MCF 10A (cell line): Measurements from ENCODE around the gene DNMT1. TPM values are rescaled to one million over a fixed set of nuclear protein-coding genes. Genes with fewer than 3 reads are reported as not detected.

Source experiments
- BruUV-seq: library from RNA; stranded (reverse); fragments of 400-500 nt; replicated peaks from 2 replicates; lab custom pipeline; 2021; lab: Mats Ljungman, UMichigan
- CTCF ChIA-PET: fragments of 300-600 bp; sonication (Branson Sonifier 250); formaldehyde crosslinking; extraction: SDS; loops from one replicate; lab custom pipeline; 2021; ENCODE audit warnings: antibody characterized with exemption, inconsistent platforms; lab: Yijun Ruan, JAX
- POLR2A ChIA-PET: fragments of 300-600, 350-650 bp; sonication (Branson Sonifier 250); formaldehyde crosslinking; extraction: SDS; loops from one replicate; lab custom pipeline; 2020; ENCODE audit warnings: antibody characterized with exemption, inconsistent platforms; lab: Yijun Ruan, JAX
- DNase-seq: peaks from one replicate; pipeline ENCODE4 v3.0.0-alpha.2; 2018; ENCODE audit not compliant: unreplicated experiment
- H3K27ac Mint-ChIP-seq: one replicate; pipeline ENCODE4 v1.8.0; 2022; ENCODE audit warnings: mild to moderate bottlenecking, low read depth, mixed read lengths; ENCODE audit not compliant: unreplicated experiment
- H3K27me3 Mint-ChIP-seq: one replicate; pipeline ENCODE4 v1.8.0; 2022; ENCODE audit warnings: mixed read lengths; ENCODE audit not compliant: insufficient read depth, unreplicated experiment
- H3K36me3 Mint-ChIP-seq: one replicate; pipeline ENCODE4 v1.8.0; 2022; ENCODE audit warnings: mild to moderate bottlenecking, moderate library complexity, mixed read lengths; ENCODE audit not compliant: insufficient read depth, unreplicated experiment
- H3K4me1 Mint-ChIP-seq: one replicate; pipeline ENCODE4 v1.8.0; 2022; ENCODE audit warnings: mixed read lengths; ENCODE audit not compliant: insufficient read depth, unreplicated experiment
- H3K4me3 Mint-ChIP-seq: one replicate; pipeline ENCODE4 v1.8.0; 2022; ENCODE audit warnings: mild to moderate bottlenecking, moderate library complexity, mixed read lengths; ENCODE audit not compliant: unreplicated experiment
- H3K9me3 Mint-ChIP-seq: one replicate; pipeline ENCODE4 v1.8.0; 2022; ENCODE audit warnings: mixed read lengths; ENCODE audit not compliant: unreplicated experiment
- CTCF ChIP-seq: fragments of 200-600 bp; IDR thresholded peaks from one replicate; pipeline ENCODE4 v1.8.0; 2022; ENCODE audit warnings: antibody characterized with exemption, mild to moderate bottlenecking; ENCODE audit not compliant: unreplicated experiment
- intact Hi-C: fragments of 100-400 bp; cut with micrococcal nuclease; formaldehyde crosslinking; loops from 2 replicates; pipeline ENCODE4 v1.14.1; 2022
- total RNA-seq: library from RNA; stranded (reverse); gene quantifications from 2 replicates; pipeline ENCODE4 v1.2.3, GENCODE V29; 2022

Gene DNMT1
- total RNA-seq, 1 experiment from 2014 or later: 76.4 TPM

DNA sequence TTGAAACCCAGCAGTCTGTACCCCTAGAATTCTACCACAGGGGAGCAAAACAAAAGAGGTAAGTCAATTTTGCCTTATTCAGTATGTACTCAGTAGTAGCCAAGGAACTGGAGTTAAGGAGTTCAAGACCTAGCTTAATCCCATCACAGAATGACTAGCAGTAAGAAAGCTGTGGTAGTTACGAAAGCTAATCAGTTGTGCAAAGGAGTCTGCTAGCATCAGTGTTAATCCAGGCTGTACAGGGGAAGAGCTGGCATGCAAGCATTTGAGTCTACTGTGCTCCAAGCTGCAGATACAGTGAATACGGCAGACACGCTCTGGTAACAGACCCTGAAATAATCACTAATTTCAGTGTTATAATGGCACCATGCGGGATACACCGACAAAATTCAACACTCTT lies 4.7 kb downstream of the DNMT1 start:
- no peaks in the 10 kb centered on the region for H3K9me3 Mint-ChIP-seq
- H3K36me3 Mint-ChIP-seq: peaks cover 6% of the 10 kb centered on the region
- ChIA-PET CTCF (interaction anchor here (0.7 to 0.8 kb wide), 3 partner anchors 28 to 198 kb away, joined by 3 to 4 read pairs (median 3); no protein-coding TSS in a partner anchor), POLR2A (interaction anchor here (1.3 kb wide), 1 partner anchor 17 kb away, joined by 4 read pairs; no protein-coding TSS in a partner anchor)
- H3K27ac Mint-ChIP-seq: no peak overlapping the region
- TF ChIP-seq CTCF: no peak
- no peaks in the 10 kb centered on the region for H3K27me3 Mint-ChIP-seq
- no peaks in the 10 kb centered on the region for H3K4me1 Mint-ChIP-seq
- no peak overlapping the region for H3K4me3 Mint-ChIP-seq
- no peak for DNase-seq
- BruUV-seq: no TSS peak
- intact Hi-C loops: no loop called here

DNA sequence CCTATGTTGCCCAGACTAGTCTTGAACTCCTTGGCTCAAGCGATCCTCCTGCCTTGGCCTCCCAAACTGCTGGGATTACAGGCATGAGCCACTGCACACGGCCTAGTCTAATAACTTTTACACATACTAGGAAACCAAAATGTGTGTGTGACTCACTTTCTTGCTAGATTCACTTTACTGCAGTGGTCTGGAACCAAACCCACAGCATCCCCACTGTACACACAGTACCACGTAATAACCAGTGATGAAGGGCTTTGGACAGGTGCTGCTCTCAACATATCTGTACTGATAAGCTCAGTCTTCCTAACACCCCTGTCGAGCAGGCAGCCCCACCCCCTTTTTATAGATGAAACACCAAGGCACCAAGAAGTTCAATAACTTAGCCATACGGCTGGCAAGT lies 5.1 kb downstream of the DNMT1 start:
- Mint-ChIP-seq H3K27me3 (no peaks in the 10 kb centered on the region), H3K36me3 (peaks cover 6% of the 10 kb centered on the region), H3K27ac (no peak overlapping the region), H3K4me1 (no peaks in the 10 kb centered on the region), H3K9me3 (no peaks in the 10 kb centered on the region), H3K4me3 (no peak overlapping the region)
- intact Hi-C loops: no loop called here
- TF ChIP-seq CTCF: no peak
- ChIA-PET CTCF (interaction anchor here (0.7 to 0.8 kb wide), 2 partner anchors 27 to 61 kb away, joined by 3 to 4 read pairs; no protein-coding TSS in a partner anchor), POLR2A (no interaction called here)
- no TSS peak for BruUV-seq
- DNase-seq: no peak

DNA sequence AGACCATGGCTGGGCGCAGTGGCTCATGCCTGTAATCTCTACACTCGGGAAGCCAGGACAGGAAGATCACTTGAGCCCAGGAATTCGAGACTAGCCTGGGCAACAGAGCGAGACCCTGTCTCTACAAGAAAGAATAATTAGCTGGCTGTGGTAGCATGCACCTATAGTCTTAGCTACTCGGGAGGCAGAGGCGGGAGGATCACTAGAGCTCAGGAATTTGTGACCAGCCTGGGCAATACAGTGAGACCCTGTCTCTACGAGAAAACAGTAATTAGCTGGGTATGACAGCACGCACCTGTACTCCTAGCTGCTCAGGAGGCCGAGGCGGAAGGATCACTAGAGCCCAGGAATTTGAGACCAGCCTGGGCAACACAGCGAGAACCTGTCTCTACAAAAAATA lies 7.4 kb downstream of the DNMT1 start:
- H3K27ac Mint-ChIP-seq: peak overlapping the region; percentile 58
- no peak for TF ChIP-seq CTCF
- BruUV-seq: no TSS peak
- ChIA-PET CTCF (interaction anchor here (1.9 kb wide), 1 partner anchor 63 kb away, joined by 6 read pairs; no protein-coding TSS in a partner anchor), POLR2A (interaction anchor here (0.6 kb wide), 1 partner anchor 28 kb away, joined by 3 read pairs; no protein-coding TSS in a partner anchor)
- H3K9me3 Mint-ChIP-seq: no peaks in the 10 kb centered on the region
- intact Hi-C loops: no loop called here
- H3K27me3 Mint-ChIP-seq: no peaks in the 10 kb centered on the region
- DNase-seq: no peak
- no peak overlapping the region for H3K4me3 Mint-ChIP-seq
- no peaks in the 10 kb centered on the region for H3K4me1 Mint-ChIP-seq
- peaks cover 6% of the 10 kb centered on the region for H3K36me3 Mint-ChIP-seq

- CTCF ChIA-PET: interaction anchor here (0.6 to 1.3 kb wide), 2 partner anchors 75 to 401 kb away, joined by 4 read pairs; no protein-coding TSS in a partner anchor
- no peaks in the 10 kb centered on the region for H3K9me3 Mint-ChIP-seq
- BruUV-seq: no TSS peak
Measured at GRCh38 chr19:10184636-10185035, 10.1 kb downstream of the DNMT1 start.

More at GRCh38 chr19:10184636-10185035, 10.1 kb downstream of the DNMT1 start:
- Mint-ChIP-seq H3K27me3 (no peaks in the 10 kb centered on the region), H3K27ac (no peak overlapping the region), H3K36me3 (peaks cover 24% of the 10 kb centered on the region), H3K4me3 (no peak overlapping the region), H3K4me1 (no peaks in the 10 kb centered on the region)
- DNase-seq: no peak
- no peak for TF ChIP-seq CTCF
- POLR2A ChIA-PET: no interaction called here
- intact Hi-C loops: no loop called here
